HG02588 (cell line): ENCODE results near the gene SNAPIN.
"Not testable (repeated sequence)": the region's sequence is repeated elsewhere in the genome, so short reads cannot be mapped to it uniquely, and the experiment has no call there.

Experiments
- ATAC-seq: cut with Tn5 transposase; IDR thresholded peaks from one replicate; pipeline ENCODE4 v1.9.1; 2021; ENCODE audit warnings: mild to moderate bottlenecking, moderate library complexity; ENCODE audit not compliant: unreplicated experiment

SNAPIN gene

DNA sequence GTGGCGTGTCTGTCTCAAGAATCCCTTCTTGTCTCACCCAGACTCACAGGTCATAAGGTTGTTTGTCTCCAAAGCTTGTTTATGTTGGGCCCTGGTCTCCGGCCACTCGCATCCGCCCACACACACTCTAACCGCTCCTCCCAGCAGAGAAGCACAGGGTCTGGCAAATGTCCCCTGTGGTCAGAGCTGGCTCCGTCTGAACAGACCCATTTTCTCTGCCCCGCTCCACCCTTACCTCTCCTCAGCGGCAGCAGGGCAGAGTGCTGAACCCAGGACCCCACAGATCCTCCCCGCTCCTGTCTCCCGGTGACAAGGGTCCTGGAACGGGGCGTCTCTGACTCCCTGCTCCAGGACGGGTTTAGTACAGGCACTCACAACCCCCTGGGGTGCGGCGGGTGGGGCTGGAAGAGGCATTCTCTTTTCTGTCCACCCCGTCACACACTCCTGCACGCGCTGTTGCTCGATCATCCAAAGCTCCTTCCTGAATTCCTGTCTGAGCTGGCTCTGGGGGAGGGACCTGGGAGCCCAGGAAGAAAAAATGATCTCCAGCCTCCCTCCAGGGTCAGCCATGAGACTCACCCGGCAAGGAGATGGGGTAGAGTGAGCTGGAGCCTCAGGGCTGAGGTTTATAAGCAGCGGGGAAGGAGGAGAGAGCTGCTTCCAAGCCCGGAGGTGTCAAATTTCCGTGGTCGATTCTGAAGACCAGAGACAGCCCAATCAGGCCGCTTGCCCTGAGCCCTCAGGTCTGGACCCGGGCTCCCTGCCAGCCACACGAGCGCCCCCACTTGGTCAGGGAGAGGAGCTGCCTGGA, 31.4 kb upstream of the SNAPIN start, which contains the start of gene S100A13:
Gene S100A13 (minus strand): TSS at position 602 of the 811 bp plus-strand sequence. CDS start 1,033 bp downstream, outside the sequence.
- no peak for ATAC-seq

DNA sequence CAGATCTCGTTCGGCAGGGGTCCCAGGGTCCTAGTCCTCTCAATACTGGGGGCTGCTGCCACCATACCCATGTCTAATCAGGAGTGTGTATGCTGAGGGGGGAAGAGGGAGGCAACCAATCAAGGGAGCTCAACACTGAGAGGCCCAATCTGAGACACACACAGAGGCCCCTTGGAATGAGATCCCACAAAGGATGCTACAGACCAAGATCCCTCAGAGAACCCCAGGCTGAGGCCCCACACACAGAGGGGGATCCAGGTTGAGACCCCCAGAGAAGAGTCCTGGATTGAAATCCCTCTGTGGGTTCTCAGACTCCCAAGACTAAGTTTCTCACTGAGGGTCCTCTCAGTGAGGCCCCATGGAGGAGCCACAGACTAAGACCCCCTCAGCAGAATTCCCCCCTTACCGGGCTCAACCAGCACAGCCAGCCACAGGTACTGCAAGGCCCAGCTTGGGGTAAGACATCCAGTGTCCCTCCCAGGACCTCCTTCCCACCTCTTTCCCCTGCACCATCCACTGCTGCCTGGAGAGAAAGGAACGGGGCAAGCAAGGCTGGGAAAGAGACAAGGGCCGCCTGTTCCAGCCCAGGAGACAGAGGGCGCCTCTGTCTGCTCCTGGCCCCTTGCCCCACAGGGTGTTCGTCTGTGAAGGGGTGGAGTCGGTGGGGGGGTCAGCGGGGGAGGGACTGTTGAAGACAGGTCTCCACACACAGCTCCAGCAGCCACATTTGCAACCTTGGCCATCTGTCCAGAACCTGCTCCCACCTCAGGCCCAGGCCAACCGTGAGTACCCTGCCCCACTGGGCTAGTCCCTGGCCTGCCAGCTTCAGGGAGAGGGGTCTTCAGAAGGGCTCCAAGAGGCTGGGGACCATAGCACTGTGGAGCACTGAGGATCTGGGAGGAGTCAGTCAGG, 30.5 kb upstream of the SNAPIN start, which contains the start of gene S100A1:
Gene S100A1 (plus strand): TSS at position 720 of the 912 bp plus-strand sequence. CDS start 2,088 bp downstream, outside the sequence.
- no peak for ATAC-seq

DNA sequence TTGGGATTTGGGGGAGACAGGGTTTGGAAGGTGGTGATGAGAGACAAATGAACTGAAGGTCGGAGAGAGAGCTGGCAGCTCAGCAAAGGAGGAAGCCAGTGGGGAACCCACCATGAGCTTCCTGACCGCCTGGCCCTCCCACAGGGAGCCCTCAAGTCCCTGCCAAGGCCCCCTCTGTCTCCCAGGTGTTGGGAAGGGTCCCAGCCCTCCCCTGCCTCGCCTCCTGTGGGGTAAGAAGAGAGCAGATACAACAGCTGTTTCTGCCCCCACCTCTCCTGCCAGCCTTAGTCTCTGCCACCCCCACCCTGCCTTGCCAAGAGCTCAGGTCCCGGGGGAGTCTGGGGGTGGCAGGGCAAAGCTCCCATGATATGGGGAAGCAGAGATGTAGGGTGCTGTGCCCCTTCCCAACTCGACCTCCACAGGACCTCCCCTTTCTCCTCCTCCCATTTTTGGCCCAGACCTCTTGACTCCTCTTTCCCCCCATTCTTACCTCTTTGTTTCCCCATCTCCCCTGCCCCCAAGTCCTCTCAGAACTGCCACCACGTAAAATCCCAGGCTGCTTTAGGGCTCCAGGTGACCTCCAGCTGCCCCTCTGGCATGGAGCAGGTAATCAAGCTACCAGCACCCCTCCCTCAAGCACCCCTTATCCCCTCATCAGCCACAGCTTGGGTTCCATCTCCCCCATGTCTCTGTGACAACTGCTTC, 29.7 kb upstream of the SNAPIN start:
- ATAC-seq, result no peak

DNA sequence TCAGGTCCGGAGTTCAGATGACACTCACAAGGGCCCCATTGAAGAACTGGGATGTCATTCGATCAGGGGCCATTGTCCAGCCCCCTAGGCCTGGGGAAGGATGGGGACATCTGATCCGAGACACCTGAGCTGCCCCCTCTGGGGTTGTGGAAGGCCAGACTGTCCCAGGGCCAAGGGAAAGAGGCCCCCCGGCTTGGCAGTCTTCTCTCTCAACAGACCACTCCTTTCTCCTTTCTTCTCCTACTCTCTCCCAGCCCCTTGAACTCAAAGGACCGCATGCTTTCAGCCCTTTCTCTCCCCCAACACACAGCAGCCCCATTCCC, 29.2 kb upstream of the SNAPIN start:
- ATAC-seq, result no peak

DNA sequence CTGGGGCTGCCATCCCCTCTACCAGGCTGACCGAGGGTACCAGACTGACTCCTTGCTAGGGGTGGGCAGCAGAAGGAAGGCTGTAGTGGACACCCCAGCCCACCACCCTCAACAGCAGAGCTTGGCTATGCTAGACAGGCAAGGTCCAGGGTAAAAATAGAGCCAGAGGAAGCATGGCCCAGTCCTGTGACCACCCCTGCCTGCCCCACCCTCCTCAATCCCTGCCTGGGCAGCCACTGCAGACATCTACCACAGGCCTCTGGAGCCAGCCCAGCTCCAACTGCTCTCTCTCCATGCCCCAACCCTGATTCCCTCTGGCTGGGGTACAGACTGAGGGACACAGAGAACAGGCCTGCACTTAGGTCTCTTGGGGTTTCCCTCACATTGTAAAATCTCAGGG, 28.5 kb upstream of the SNAPIN start:
- no peak for ATAC-seq

DNA sequence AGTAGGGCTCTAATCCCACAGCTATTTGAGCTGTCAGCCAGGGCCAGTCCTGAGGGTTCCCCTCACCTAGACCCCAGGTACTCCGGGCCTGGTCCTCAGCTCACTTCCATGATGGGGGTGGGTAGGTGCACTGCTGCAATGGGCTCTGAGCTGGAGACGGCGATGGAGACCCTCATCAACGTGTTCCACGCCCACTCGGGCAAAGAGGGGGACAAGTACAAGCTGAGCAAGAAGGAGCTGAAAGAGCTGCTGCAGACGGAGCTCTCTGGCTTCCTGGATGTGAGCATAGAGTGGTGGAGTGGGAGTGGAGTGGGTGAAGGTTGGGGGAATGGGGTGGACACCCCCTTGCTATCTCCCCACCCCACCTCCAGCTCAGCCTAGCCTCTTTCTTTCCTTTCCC, 28.1 kb upstream of the SNAPIN start:
- no peak for ATAC-seq

DNA sequence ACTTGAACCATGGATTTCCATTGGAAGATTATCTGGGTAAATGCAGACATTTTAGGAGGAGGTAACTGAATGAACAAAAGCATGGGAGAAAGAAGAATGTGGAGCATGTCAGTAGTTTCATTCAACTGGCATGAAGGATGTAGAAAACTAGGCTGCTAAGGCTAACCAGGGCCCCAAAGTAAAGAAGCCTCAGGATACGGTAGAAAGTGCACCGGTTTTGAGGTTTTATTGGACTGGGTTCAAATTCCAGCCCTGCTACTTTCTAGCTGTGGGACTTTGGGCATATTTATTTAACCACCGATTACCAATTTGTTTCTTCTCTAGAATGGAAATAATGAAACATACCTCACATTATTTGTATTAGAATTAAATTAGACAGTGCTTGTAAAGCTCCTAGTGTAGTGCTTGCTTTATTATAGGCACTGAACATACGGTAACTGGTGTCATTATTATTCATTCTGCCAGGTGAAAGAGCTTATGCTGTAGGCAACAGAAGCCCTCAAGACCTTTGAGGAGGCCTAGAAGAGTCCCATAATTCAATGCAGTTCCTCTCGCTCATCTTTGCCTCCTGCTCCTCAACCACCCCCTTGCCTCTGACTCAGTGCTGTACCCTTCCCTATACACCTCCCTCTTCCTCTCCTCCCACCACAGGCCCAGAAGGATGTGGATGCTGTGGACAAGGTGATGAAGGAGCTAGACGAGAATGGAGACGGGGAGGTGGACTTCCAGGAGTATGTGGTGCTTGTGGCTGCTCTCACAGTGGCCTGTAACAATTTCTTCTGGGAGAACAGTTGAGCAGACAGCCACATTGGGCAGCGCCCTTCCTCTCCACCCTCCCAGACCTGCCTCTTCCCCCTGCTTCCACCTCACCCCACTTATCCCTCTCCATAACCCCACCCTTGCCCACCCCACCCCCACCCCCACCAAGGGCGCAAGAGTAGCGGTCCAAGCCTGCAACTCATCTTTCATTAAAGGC, 27.2 kb upstream of the SNAPIN start:
- ATAC-seq, result no peak

DNA sequence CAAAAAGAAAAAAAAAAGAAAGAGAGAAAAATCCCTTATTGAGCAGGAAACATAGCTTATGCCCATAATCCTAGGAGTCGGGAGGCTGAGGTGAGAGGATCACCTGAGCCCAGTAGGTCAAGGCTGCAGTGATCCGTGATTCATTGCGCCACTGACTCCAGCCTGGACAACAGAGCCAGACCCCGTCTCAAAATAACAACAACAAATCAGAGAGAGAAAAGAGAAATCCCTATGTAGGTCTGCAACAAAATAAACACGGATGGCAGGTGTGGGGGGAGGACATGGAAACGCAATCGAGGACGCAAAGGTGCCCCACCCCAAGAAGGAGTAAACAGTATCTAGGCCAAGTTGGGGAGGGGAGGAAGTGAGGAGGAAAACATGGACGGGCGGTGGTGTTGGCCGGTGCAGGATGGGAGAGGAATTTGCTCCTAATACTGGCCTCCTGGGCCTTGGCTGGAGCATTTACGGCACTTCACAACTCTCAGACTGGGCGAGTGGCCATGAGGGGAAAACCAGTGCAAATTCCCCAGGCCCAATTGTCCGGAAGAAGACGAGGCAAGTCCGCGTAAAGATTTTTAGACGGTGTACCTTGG, 25.2 kb upstream of the SNAPIN start:
- no peak for ATAC-seq

DNA sequence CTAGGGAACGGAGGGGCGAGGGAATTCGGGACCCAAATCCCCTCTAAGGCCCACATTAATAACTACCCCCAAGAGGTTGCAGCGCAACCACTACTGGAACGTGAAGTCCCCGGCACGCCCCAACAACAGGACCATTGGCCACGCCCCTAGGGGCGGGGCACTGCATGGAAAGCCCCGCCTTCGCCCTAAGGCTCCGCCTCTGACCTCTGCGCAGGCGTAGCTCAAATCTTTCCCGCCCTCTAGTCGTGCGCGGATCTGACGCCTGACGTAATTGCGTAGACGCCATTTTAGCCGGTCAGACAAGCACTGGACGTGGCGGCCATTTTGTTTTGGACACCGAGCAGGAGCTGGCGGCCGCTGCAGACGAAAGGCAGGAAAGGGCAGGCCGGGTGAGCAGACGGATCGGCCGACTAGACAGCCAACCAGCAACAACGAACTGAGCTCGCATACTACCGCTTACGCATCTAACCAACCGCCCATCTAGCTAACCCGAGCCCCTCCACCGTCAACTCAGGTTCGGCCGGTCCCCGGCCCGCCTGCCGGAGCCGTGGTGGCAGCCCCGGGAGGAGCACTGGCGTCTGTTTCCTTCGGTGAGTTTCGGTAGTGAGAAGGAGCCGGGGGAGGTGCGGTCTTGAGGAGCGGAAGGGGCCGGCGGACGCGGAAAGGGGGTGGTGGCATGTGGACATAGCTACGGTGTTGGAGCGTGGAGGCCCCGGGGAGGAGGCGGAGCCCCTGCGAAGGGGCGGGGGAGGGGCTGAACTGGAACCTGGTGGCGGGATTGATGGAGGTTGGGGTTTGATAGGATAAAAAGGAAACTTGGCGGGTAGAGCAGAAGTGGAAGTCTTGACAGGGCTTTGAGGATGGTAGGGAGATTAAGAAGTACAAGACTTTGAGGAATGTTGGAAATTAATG, 24.5 kb upstream of the SNAPIN start, which contains the start of gene CHTOP:
Gene CHTOP (plus strand): TSS at position 313 of the 912 bp plus-strand sequence. CDS start 2,523 bp downstream, outside the sequence.
- peak; percentile 83 for ATAC-seq

DNA sequence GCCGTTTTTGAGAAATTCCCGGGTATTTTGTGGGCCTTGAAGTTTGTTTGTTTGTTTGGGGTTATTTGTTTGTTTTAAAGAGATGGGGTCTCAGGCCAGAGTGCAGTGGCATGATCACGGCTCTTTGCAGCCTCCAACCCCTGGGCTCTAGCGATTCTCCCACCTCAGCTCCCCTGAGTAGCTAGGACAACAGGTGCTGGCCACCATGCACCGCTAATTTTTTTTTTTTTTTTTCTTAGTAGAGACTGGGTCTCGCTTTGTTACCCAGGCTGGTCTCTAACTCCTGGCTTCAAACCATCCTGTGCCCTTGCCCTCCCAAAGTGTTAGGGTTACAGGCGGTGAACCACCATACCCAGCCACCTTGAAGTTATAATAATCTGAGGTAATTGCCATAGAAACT, 22.6 kb upstream of the SNAPIN start:
- no peak for ATAC-seq

DNA sequence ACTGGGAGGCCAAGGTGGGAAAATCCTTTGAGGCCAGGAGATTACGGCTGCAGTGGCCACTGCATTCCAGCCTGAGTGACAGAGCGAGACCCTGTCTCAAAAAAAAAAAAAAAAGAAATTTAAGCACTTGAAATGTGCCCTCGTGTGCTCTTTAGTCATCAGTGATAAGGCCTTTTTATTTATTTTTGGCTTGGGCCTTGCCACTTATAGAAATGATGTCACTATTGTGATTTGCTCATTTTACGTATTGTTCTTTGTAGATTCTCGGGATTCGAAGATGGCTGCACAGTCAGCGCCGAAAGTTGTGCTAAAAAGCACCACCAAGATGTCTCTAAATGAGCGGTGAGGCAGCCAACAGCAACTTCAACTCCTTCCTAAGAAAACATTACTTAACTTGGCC, 22.2 kb upstream of the SNAPIN start:
- ATAC-seq, result no peak

DNA sequence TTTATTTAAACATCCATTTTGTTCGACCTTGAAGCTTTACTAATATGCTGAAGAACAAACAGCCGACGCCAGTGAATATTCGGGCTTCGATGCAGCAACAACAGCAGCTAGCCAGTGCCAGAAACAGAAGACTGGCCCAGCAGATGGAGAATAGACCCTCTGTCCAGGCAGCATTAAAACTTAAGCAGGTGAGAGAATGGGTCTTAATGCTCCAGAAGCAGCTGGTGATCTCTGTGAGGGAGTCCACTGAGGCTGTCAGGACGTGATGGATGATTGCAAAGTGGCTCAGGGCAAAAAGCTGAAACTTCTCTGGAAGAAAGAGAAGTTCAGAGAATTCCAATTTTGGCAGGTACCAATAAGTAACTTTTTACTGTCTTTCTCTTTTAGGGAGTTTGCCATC, 20.2 kb upstream of the SNAPIN start:
- no peak for ATAC-seq

DNA sequence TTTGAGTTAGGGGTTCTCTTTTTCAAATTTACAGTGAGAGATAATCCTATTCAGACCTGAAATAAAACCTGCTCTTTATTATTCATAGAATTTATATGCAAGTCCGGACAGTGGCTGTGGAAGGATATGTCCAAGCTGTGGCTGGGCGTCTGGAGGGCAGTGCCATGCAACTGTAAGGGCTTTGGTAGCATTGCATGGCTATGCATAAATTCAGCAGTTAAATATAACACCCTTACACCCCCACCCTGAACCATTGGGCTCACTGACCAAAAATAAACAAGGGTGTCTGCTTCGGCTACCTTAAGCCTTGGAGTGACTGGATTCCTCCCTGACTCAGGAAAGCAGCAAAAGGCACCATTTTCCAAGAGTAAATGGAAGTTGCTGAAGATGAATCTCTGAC, 19.2 kb upstream of the SNAPIN start:
- ATAC-seq, result no peak

DNA sequence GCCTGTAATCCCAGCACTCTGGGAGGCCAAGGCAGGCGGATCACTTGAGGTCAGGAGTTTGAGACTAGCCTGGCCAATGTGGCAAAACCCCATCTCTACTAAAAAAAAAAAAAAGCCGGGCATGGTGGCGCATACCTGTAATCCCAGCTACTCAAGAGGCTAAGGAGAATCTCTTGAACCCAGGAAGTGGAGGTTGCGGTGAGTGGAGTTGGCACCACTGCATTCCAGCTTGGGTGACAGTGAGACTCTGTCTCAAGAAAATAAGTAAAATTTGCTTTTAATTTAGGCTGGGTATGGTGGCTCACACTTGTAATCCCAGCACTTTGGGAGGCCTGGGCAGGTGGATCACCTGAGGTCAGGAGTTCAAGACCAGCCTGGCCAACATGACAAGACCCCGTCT, 18.3 kb upstream of the SNAPIN start:
- ATAC-seq, result not testable (repeated sequence)

DNA sequence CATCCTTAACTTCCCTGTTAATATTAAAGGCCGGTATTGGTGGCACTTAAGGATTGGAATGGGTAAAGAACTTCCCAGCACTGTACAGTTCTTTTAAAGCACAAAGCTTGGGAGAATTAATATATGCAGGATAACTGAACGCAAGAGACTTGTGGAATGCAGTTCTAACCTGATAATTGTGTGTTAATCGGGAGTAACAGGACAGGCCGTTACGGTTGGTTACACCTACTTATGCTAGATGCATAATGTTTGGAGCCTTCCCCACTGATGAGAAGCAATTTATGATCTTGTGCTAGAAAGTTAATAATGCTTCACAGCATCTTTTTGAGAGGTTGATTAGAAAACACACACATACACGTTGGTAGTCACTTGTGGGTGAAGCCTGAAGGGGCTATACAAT, 17.6 kb upstream of the SNAPIN start:
- no peak for ATAC-seq

DNA sequence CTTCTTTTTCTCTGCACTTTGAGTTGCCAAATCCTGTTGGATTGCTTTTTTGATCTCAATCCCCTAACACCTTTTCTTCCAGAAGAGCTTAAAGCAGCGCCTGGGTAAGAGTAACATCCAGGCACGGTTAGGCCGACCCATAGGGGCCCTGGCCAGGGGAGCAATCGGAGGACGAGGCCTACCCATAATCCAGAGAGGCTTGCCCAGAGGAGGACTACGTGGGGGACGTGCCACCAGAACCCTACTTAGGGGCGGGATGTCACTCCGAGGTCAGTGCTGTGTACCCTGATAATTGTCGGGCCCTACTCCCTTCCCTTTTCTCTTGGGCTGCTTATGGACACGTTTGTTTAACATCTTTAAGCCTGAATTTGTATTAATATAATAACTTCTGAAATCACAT, 16.3 kb upstream of the SNAPIN start:
- no peak for ATAC-seq

DNA sequence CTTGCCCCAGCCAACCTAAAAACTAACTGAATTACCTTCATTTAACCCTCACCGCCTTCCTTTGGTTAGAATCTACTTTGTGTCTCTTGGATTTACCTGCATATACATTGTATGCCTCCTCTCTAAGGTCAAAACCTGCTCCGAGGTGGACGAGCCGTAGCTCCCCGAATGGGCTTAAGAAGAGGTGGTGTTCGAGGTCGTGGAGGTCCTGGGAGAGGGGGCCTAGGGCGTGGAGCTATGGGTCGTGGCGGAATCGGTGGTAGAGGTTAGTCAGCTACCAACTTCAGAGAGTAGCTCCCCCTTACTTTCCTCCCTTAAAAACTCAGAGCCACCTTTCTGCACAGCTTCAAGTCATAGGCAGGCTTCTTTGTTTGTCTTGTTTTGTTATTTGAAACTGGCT, 15.4 kb upstream of the SNAPIN start:
- ATAC-seq, result no peak

DNA sequence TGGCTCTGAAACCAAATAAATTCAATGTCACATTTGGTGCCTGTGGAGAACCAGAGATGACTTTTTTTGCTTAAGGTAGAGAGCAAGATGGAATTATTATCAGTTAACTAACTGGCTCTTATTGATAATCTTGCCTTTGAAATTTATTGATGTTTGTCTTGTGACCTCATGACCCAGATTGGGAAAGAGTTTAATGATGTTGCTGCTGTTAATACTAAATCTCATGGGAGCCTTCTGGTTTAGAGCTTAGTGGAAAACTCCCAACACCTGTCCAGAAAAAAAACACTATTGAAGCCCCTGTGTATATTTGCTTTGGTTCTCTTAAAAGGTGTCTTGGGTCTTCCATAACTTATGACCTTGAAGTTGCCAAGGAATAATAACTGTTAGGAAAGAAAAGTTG, 14.7 kb upstream of the SNAPIN start:
- no peak for ATAC-seq
